GM12878 (cell line): Measurements from ENCODE around the gene LRRC3. TPM values are rescaled to one million over a fixed set of nuclear protein-coding genes. Genes with fewer than 3 reads are reported as not detected.

ENCODE experiments used
- ATAC-seq: fragments of 200-7000 bp; cut with Tn5 transposase; 3 replicates; pipeline ENCODE4 v1.9.1; 2020; ENCODE audit warnings: mild to moderate bottlenecking, moderate library complexity
- BruUV-seq: library from RNA; stranded (reverse); fragments of 400-500 nt; replicated peaks from 2 replicates; lab custom pipeline; 2021; lab: Mats Ljungman, UMichigan
- CTCF ChIA-PET: fragments of 300-600 bp; sonication (Branson Sonifier 250); formaldehyde crosslinking; extraction: SDS; loops from one replicate; lab custom pipeline; 2021; ENCODE audit warnings: inconsistent platforms; lab: Yijun Ruan, JAX
- POLR2A ChIA-PET: fragments of 350-600 bp; formaldehyde crosslinking; extraction: SDS; loops from one replicate; lab custom pipeline; 2021; ENCODE audit warnings: inconsistent platforms; lab: Charles Lee
- RAD21 ChIA-PET: fragments of 300-600 bp; sonication (Branson Sonifier 250); formaldehyde crosslinking; loops from one replicate; lab custom pipeline; 2023; ENCODE audit warnings: antibody characterized with exemption; ENCODE audit not compliant: unreplicated experiment; lab: Charles Lee
- SMC1A ChIA-PET: fragments of 300-600 bp; sonication (Branson Sonifier 250); formaldehyde crosslinking; loops from one replicate; lab custom pipeline; 2023; ENCODE audit not compliant: unreplicated experiment, uncharacterized antibody; lab: Charles Lee
- DNase-seq: peaks from one replicate; pipeline ENCODE4 v3.0.0-alpha.2; 2011; ENCODE audit warnings: low read depth, low spot score
- FAIRE-seq: peaks from 3 replicates; lab custom pipeline; 2011; peaks lifted over from hg19 to GRCh38; lab: Jason Lieb, UNC
- H2AFZ ChIP-seq: 2 replicates; pipeline ENCODE4 v1.6.0; 2011; ENCODE audit warnings: low read depth, low read length, control low read depth; ENCODE audit not compliant: control insufficient read depth
- H3K27ac ChIP-seq: 2 replicates; pipeline ENCODE4 v1.5.1; 2011; ENCODE audit warnings: control low read depth; ENCODE audit not compliant: control insufficient read depth, insufficient read depth
- H3K27me3 ChIP-seq, 2 experiments: replicated peaks in 1 of 2; 2 replicates each; pipeline versions ENCODE4 v1.6.0 to v1.6.1; 2011; ENCODE audit warnings: low read length in 1 of 2; ENCODE audit not compliant: control insufficient read depth in 2 of 2, insufficient read depth in 2 of 2
- H3K36me3 ChIP-seq, 2 experiments: 2 replicates each; pipeline ENCODE4 v1.5.1; 2011; ENCODE audit warnings: low read length in 1 of 2; ENCODE audit not compliant: control insufficient read depth in 2 of 2, insufficient read depth in 2 of 2
- H3K4me1 ChIP-seq: 2 replicates; pipeline ENCODE4 v1.6.1; 2011; ENCODE audit warnings: mild to moderate bottlenecking, low read length, moderate library complexity, mixed read lengths; ENCODE audit not compliant: control insufficient read depth, insufficient read depth
- H3K4me2 ChIP-seq: 2 replicates; pipeline ENCODE4 v1.6.0; 2011; ENCODE audit warnings: control low read depth; ENCODE audit not compliant: control insufficient read depth, insufficient read depth
- H3K4me3 ChIP-seq: fragments of 200-600 bp; sonication (generic); 2 replicates; pipeline ENCODE4 v1.5.1; 2016
- H3K79me2 ChIP-seq: 2 replicates; pipeline ENCODE4 v1.6.0; 2011; ENCODE audit warnings: low read length; ENCODE audit not compliant: control insufficient read depth, insufficient read depth
- H3K9ac ChIP-seq: 2 replicates; pipeline ENCODE4 v1.8.0; 2011; ENCODE audit warnings: low read length, control low read depth, mixed read lengths; ENCODE audit not compliant: control insufficient read depth, insufficient read depth
- H3K9me3 ChIP-seq: replicated peaks from 3 replicates; pipeline ENCODE4 v1.5.1; 2011; ENCODE audit warnings: mild to moderate bottlenecking, low read length; ENCODE audit not compliant: control insufficient read depth, insufficient read depth
- H4K20me1 ChIP-seq: 2 replicates; pipeline ENCODE4 v1.6.0; 2011; ENCODE audit not compliant: control insufficient read depth, insufficient read depth
- E2F4 ChIP-seq: IDR thresholded peaks from 2 replicates; pipeline ENCODE4 v1.6.1; 2012; ENCODE audit warnings: low read depth, low read length, improper control_type of control experiment
- FOS ChIP-seq: IDR thresholded peaks from 3 replicates; pipeline ENCODE4 v1.6.1; 2011; ENCODE audit warnings: borderline replicate concordance; ENCODE audit not compliant: insufficient read length; ENCODE audit errors: extremely low read depth
- MTA3 ChIP-seq: IDR thresholded peaks from 2 replicates; pipeline ENCODE4 v1.6.1; 2012; ENCODE audit warnings: low read length, inconsistent platforms, borderline replicate concordance
- SKIL ChIP-seq: fragments of 450-650 bp; IDR thresholded peaks from 2 replicates; pipeline ENCODE4 v1.6.1; 2017; ENCODE audit warnings: mild to moderate bottlenecking, low read depth, inconsistent platforms; ENCODE audit not compliant: poor library complexity, severe bottlenecking
- SMC3 ChIP-seq: IDR thresholded peaks from 2 replicates; pipeline ENCODE4 v1.6.1; 2011; ENCODE audit warnings: low read length, improper control_type of control experiment, borderline replicate concordance
- WGBS: methylation state at CpG from one replicate; pipeline ENCODE4 v1.1.6; 2016; ENCODE audit warnings: low lambda C conversion rate; ENCODE audit not compliant: insufficient replicate concordance, insufficient coverage; ENCODE audit errors: missing lambda C conversion rate; 5-methylcytosine and 5-hydroxymethylcytosine counted together
- in situ Hi-C: fragments of 300-500 bp; cut with MboI; formaldehyde crosslinking; loops from 9 replicates; pipeline ENCODE4 v1.14.3; 2018; ENCODE audit warnings: mixed read lengths
- intact Hi-C: fragments of 100-400 bp; cut with micrococcal nuclease; formaldehyde crosslinking; loops from one replicate; pipeline ENCODE4 v1.14.2; 2022; ENCODE audit not compliant: unreplicated experiment
- polyA plus RNA-seq, 11 experiments: library from polyadenylated mRNA; depleted of rRNA in 4 of 11; unstranded in 6 of 11; stranded (reverse) in 5 of 11; fragments of >200 nt; fragmentation: Nextera tagmentation in 4 of 11; fragmentation: Illumina TruSeq in 1 of 11; extraction: Ambion mirVana in 4 of 11; extraction: Trizol in 1 of 11; gene quantifications; 1 replicate in 1 of 11; 2 replicates in 10 of 11; pipeline versions ENCODE4 v1.2.1 to v1.2.3, GENCODE V29; 2011 to 2016; ENCODE audit warnings: inconsistent platforms in 2 of 11, missing spikeins in 2 of 11, low read depth in 1 of 11
- total RNA-seq, 4 experiments: library from RNA; depleted of rRNA in 3 of 4; stranded (reverse); fragments of >200 nt in 3 of 4; fragmentation: Illumina TruSeq in 1 of 4; extraction: Trizol in 1 of 4; gene quantifications; 2 replicates each; pipeline versions ENCODE4 v1.2.1 to v1.2.3, GENCODE V29; 2013 to 2021

LRRC3 gene
- total and polyA plus RNA-seq, 10 of the 15 experiments (the other 5 are each of a cell fraction or from before 2014, with no cell fraction given), result 0.02 to 0.31 (median 0.09) TPM; not detected in 1

GRCh38 chr21:44453120-44453519 is 2.2 kb upstream of the LRRC3 start:
- no peak overlapping the region for H3K27ac ChIP-seq
- H4K20me1 ChIP-seq, result no peaks in the 10 kb centered on the region
- FAIRE-seq, result no peak
- no peak overlapping the region for H3K9ac ChIP-seq
- H3K9me3 ChIP-seq, result no peaks in the 10 kb centered on the region; the same call in 2 of the 3 replicates
- BruUV-seq, result no TSS peak
- SMC1A ChIA-PET, result no interaction called here
- H3K4me2 ChIP-seq, result no peak overlapping the region
- H2AFZ ChIP-seq, result no peak overlapping the region
- no peaks in the 10 kb centered on the region for H3K36me3 ChIP-seq
- ATAC-seq, result no peak
- POLR2A ChIA-PET, result no interaction called here
- no peak overlapping the region for H3K4me3 ChIP-seq
- no peak for TF ChIP-seq E2F4
- TF ChIP-seq SMC3, result no peak
- TF ChIP-seq SKIL, result no peak
- no peak for TF ChIP-seq MTA3
- no peak for TF ChIP-seq FOS
- intact Hi-C loops (no loop called here), in situ Hi-C loops (loop anchor here (5.0 kb wide), 1 partner anchor 76 kb away; no protein-coding TSS in a partner anchor)
- no peak for DNase-seq
- no peaks in the 10 kb centered on the region; a peak in 1 of 4 replicates for H3K27me3 ChIP-seq
- CTCF ChIA-PET, result no interaction called here
- RAD21 ChIA-PET, result no interaction called here
- no peaks in the 10 kb centered on the region for H3K4me1 ChIP-seq
- 70% methylated on average over 3 of the region's 3 CpGs for WGBS
- no peaks in the 10 kb centered on the region for H3K79me2 ChIP-seq
